Muscle of leg (tissue), 11 donors: ENCODE data around the gene ARHGAP6. TPM values are rescaled to one million over a fixed set of nuclear protein-coding genes. Genes with fewer than 3 reads are reported as not detected.

Experiments
- DNase-seq: peaks from one replicate; pipeline ENCODE4 v3.0.0; 2013
- H3K27ac ChIP-seq: one replicate; pipeline ENCODE4 v1.5.1; 2013; ENCODE audit warnings: mild to moderate bottlenecking, low read length, control low read depth
- H3K27me3 ChIP-seq: one replicate; pipeline ENCODE4 v1.6.1; 2013; ENCODE audit warnings: low read length; ENCODE audit not compliant: control insufficient read depth, insufficient read depth
- H3K36me3 ChIP-seq: one replicate; pipeline ENCODE4 v1.6.1; 2013; ENCODE audit warnings: low read length; ENCODE audit not compliant: control insufficient read depth, insufficient read depth
- H3K4me1 ChIP-seq: one replicate; pipeline ENCODE4 v1.6.1; 2013; ENCODE audit warnings: low read length; ENCODE audit not compliant: control insufficient read depth, insufficient read depth
- H3K4me3 ChIP-seq: one replicate; pipeline ENCODE4 v1.5.1; 2013; ENCODE audit warnings: low read length, control low read depth
- H3K9me3 ChIP-seq: replicated peaks from 2 replicates; pipeline ENCODE4 v1.6.1; 2013; ENCODE audit warnings: low read depth, low read length; ENCODE audit not compliant: control insufficient read depth
- WGBS: methylation state at CpG from one replicate; pipeline ENCODE4 v1.1.5; 2013; ENCODE audit warnings: missing lambda C conversion rate; ENCODE audit not compliant: insufficient coverage; 5-methylcytosine and 5-hydroxymethylcytosine counted together
- polyA plus RNA-seq, 8 donors: library from polyadenylated mRNA; unstranded; fragments of 120-200 nt; gene quantifications; one replicate each; pipeline versions ENCODE4 v1.2.1 to v1.2.3, GENCODE V29; 2013; ENCODE audit warnings: inconsistent platforms in 1 of 8, low replicate concordance in 1 of 8; ENCODE audit not compliant: insufficient read length in 8 of 8, insufficient read depth in 1 of 8
- total RNA-seq: library from RNA; stranded (reverse); fragments of 120-200 nt; gene quantifications from one replicate; pipeline ENCODE4 v1.2.4, GENCODE V29; 2013

Gene ARHGAP6
- total and polyA plus RNA-seq, 9 donors, result 7.4 to 10.9 (median 9.3) TPM

- H3K27me3 ChIP-seq, result peaks cover 2% of the 10 kb centered on the region
- DNase-seq, result no peak
- no CpG with 5 or more reads among the region's 3 CpGs for WGBS
Observed at GRCh38 chrX:11328134-11328533, 337.6 kb downstream of the ARHGAP6 start.

GRCh38 chrX:11321986-11322385 lies 343.7 kb downstream of the ARHGAP6 start:
- no peaks in the 10 kb centered on the region for H3K4me1 ChIP-seq
- no peak for DNase-seq
- H3K36me3 ChIP-seq, result no peaks in the 10 kb centered on the region
- peaks cover 2% of the 10 kb centered on the region for H3K27me3 ChIP-seq
- no CpG with 5 or more reads among the region's 2 CpGs for WGBS
- peaks cover 8% of the 10 kb centered on the region for H3K9me3 ChIP-seq
- H3K27ac ChIP-seq, result no peak overlapping the region
- no peak overlapping the region for H3K4me3 ChIP-seq

More at GRCh38 chrX:11328134-11328533, 337.6 kb downstream of the ARHGAP6 start:
- Histone ChIP-seq H3K36me3 (no peaks in the 10 kb centered on the region), H3K27ac (no peak overlapping the region), H3K4me1 (no peaks in the 10 kb centered on the region), H3K4me3 (no peak overlapping the region), H3K9me3 (peaks cover 8% of the 10 kb centered on the region)

DNA sequence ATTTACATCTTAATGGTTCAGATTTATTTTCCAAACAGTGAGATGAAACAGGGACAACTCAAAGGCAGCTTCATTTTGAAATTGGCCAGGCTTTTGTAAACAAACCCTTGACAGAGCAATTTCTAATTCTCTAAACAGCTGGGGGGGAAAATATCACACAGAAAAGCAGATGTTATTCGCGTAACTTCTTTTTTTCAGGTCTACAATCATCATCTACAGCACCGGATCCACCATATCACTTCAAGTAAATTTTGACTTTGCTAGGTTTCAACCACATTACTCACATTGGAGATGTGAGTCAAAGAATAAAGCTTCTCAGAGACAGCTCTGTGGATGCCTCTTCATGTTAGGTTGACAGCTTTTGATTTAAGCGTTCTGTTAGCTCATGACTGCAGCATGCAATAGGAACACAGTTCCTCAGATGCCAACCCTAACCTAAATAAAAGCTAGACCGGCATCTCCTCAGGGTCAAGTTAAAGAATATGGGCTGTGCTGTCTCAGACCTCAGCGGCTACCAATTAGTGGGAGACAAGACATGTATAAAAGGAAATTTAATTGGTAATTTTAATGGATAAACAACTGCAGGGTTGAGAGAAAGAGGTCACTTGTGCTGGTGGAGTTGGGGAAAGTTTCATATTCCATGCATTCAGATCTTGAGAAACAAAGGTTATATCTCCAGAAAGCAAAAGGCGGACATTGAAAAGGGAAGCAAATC lies 345.8 kb downstream of the ARHGAP6 start:
- peaks cover 8% of the 10 kb centered on the region for H3K9me3 ChIP-seq
- no peak overlapping the region for H3K27ac ChIP-seq
- DNase-seq, result no peak
- no peak overlapping the region for H3K4me3 ChIP-seq
- H3K4me1 ChIP-seq, result no peaks in the 10 kb centered on the region
- H3K36me3 ChIP-seq, result no peaks in the 10 kb centered on the region
- 88% methylated on average over 1 of the region's 7 CpGs for WGBS
- H3K27me3 ChIP-seq, result peaks cover 6% of the 10 kb centered on the region

DNA sequence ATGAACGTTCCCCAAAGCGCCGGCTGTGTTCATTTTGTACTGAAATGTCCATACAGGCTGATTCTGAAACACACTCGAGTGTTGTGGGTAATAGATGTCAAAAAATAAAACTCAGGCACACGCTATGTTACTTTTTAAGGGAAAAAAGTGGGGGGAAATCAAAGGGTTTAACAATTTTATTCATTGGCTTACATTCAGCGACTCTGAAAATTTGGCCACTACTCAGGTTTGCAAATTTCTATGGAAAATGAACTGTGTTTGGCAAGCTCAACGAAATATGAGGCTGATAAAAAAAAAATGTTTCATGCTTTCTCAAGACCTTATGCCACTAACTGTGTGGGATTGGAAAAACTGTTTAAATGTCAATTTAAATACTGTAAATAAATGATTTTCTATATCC lies 354.0 kb downstream of the ARHGAP6 start:
- no peaks in the 10 kb centered on the region for H3K4me1 ChIP-seq
- H3K4me3 ChIP-seq, result no peak overlapping the region
- no peak overlapping the region for H3K27ac ChIP-seq
- no CpG with 5 or more reads among the region's 7 CpGs for WGBS
- no peaks in the 10 kb centered on the region for H3K36me3 ChIP-seq
- peaks cover 9% of the 10 kb centered on the region for H3K27me3 ChIP-seq
- H3K9me3 ChIP-seq, result no peaks in the 10 kb centered on the region
- peak; percentile 75 for DNase-seq

GRCh38 chrX:11309220-11309619 lies 356.5 kb downstream of the ARHGAP6 start:
- H3K36me3 ChIP-seq, result no peaks in the 10 kb centered on the region
- no peaks in the 10 kb centered on the region for H3K9me3 ChIP-seq
- DNase-seq, result no peak
- no peak overlapping the region for H3K27ac ChIP-seq
- H3K27me3 ChIP-seq, result peaks cover 11% of the 10 kb centered on the region
- H3K4me3 ChIP-seq, result no peak overlapping the region
- 40% methylated on average over 1 of the region's 5 CpGs for WGBS
- no peaks in the 10 kb centered on the region for H3K4me1 ChIP-seq

- Histone ChIP-seq H3K36me3 (no peaks in the 10 kb centered on the region), H3K4me1 (no peaks in the 10 kb centered on the region), H3K27me3 (peaks cover 16% of the 10 kb centered on the region), H3K27ac (no peak overlapping the region), H3K9me3 (no peaks in the 10 kb centered on the region), H3K4me3 (no peak overlapping the region)
- DNase-seq, result no peak
- WGBS, result 80% methylated on average over 1 of the region's 1 CpG
Observed at GRCh38 chrX:11305641-11306040, 360.1 kb downstream of the ARHGAP6 start.

- H3K36me3 ChIP-seq, result no peaks in the 10 kb centered on the region
- DNase-seq, result no peak
- WGBS, result 88% methylated on average over 4 of the region's 6 CpGs
- H3K4me3 ChIP-seq, result no peak overlapping the region
- H3K27ac ChIP-seq, result no peak overlapping the region
- H3K27me3 ChIP-seq, result peaks cover 16% of the 10 kb centered on the region
- H3K9me3 ChIP-seq, result no peaks in the 10 kb centered on the region
- no peaks in the 10 kb centered on the region for H3K4me1 ChIP-seq
Observed at GRCh38 chrX:11304829-11305228, 360.9 kb downstream of the ARHGAP6 start.

- WGBS, result 88% methylated on average over 7 of the region's 9 CpGs
- Histone ChIP-seq H3K4me3 (no peak overlapping the region), H3K4me1 (no peaks in the 10 kb centered on the region), H3K9me3 (no peaks in the 10 kb centered on the region), H3K27ac (no peak overlapping the region), H3K36me3 (no peaks in the 10 kb centered on the region), H3K27me3 (peaks cover 18% of the 10 kb centered on the region)
- DNase-seq, result no peak
Observed at GRCh38 chrX:11298600-11298999, 367.1 kb downstream of the ARHGAP6 start.

DNA sequence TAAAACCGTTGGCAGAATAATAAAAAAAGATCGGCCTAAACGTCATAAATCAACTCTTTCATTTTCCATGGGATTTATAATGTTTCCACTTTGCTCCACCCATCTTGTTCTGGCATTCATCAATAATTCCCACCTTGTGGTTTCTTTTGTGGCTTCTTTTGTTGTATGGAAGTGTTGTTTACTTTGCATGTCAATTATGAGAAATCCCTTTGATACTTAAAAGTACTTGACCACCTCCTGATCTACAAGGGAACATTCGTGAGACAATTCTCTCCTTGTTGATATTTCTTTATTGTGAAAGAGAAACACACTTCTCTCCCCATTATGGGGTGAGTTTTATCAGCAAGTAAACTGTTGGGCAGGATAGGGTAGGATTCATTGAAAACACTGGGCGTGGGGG lies 369.7 kb downstream of the ARHGAP6 start:
- Histone ChIP-seq H3K4me3 (no peak overlapping the region), H3K36me3 (no peaks in the 10 kb centered on the region), H3K27me3 (peaks cover 16% of the 10 kb centered on the region), H3K9me3 (no peaks in the 10 kb centered on the region), H3K4me1 (no peaks in the 10 kb centered on the region), H3K27ac (no peak overlapping the region)
- no CpG with 5 or more reads among the region's 5 CpGs for WGBS
- DNase-seq, result no peak

- DNase-seq, result no peak
- Histone ChIP-seq H3K27me3 (peaks cover 15% of the 10 kb centered on the region), H3K4me3 (no peak within 1 kb of the TSS), H3K4me1 (no peaks in the 10 kb centered on the region), H3K27ac (no peak within 1 kb of the TSS), H3K36me3 (no peaks in the 10 kb centered on the region), H3K9me3 (no peaks in the 10 kb centered on the region)
- WGBS, result no CpG with 5 or more reads among the region's 2 CpGs
Observed at GRCh38 chrX:11293113-11293512, 372.6 kb downstream of the ARHGAP6 start, which contains the start of gene AMELX. Gene AMELX (plus strand): TSS chrX:11293413. CDS start chrX:11294789, 1,376 bp downstream.
